HG03064 (cell line): ENCODE results near the gene AQP6.
"Not testable (repeated sequence)": the region's sequence is repeated elsewhere in the genome, so short reads cannot be mapped to it uniquely, and the experiment has no call there.

Experiments used
- ATAC-seq: cut with Tn5 transposase; IDR thresholded peaks from one replicate; pipeline ENCODE4 v1.9.1; 2021; ENCODE audit warnings: low read depth; ENCODE audit not compliant: unreplicated experiment

The AQP6 gene

DNA sequence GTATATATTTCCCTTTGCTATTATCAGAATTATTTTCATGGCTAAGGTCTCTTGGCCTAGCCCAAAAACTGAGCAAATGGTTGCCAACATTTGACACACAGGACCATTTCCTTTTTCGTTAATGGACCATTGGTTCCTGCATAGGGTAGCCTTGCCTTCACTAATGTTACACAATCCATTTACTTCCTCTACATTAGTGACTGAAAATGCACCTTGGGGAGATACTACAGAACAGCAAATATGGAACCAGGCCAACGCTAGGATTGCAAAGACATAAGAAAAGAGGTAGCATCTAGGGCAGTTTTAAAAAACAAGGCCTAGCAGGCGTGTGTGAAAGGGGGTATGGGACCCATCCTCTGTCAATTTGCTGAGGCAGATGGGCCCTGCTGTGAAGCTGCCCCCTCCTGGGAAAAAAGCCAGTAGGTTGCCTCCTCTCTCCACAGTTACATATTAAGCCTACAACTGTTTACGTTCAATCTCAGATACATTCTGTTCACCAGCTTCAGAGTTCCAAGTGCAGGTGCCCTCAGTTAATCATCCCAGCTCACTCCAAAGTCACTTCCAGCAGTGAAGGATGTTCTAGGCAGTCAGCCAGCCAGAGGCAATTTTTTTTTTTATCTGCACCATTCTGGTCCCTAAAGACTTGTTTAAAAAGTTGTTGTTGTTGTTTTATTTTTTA is 15.0 kb downstream of the AQP6 start:
- no peak for ATAC-seq

GRCh38 chr12:49989400-49989799 is 16.7 kb downstream of the AQP6 start:
- ATAC-seq: not testable (repeated sequence)

GRCh38 chr12:49990273-49990672 is 17.5 kb downstream of the AQP6 start:
- ATAC-seq: no peak

DNA sequence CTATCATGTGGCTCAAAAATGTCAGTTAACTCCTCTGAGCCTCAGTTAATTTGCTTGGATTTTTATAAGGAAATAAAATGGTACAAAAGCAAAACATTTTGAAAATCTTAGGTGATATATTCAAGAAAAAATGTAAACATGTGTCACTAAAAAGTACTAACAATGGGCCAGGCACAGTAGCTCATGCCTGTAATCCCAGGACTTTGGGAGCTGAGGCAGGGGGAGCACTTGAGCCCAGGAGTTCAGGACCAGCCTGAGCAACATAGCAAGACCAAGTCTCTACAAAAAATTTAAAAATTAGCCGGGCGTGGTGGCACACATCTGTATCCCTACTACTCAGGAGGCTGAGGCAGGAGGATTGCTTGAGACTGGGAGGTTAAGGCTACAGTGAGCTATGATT is 25.7 kb downstream of the AQP6 start:
- no peak for ATAC-seq

GRCh38 chr12:50003595-50003994 is 30.8 kb downstream of the AQP6 start:
- no peak for ATAC-seq

GRCh38 chr12:50004696-50005095 is 31.9 kb downstream of the AQP6 start:
- ATAC-seq: no peak

- no peak for ATAC-seq
These were observed 32.4 kb downstream of the AQP6 start for GRCh38 chr12:50005175-50005574.

GRCh38 chr12:50006280-50006679 is 33.5 kb downstream of the AQP6 start:
- ATAC-seq: no peak

- no peak for ATAC-seq
These were observed 34.2 kb downstream of the AQP6 start for GRCh38 chr12:50006754-50007442.

GRCh38 chr12:50013361-50014147 is 40.8 kb downstream of the AQP6 start:
- ATAC-seq: no peak

- ATAC-seq: no peak
These were observed 41.6 kb downstream of the AQP6 start for GRCh38 chr12:50014342-50014741.

GRCh38 chr12:50016501-50017475 is 44.0 kb downstream of the AQP6 start:
- no peak for ATAC-seq

DNA sequence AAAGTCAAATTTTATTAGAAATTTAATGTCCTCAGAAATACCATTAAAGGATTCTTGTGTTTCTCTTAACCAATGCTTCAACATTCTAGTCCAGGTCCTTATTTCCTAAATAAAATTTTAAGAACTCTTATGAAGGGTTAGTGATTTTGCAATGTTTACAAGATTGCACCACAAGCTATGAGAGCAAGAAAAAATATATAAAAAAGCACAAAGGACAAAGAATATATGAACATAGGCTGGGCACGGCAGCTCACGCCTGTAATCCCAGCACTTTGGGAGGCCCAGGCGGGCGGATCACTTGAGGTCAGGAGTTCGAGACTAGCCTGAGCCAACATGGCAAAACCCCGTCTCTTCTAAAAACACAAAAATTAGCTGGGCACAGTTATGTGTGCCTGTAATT is 44.9 kb downstream of the AQP6 start:
- ATAC-seq: no peak

GRCh38 chr12:50018154-50018553 is 45.4 kb downstream of the AQP6 start:
- ATAC-seq: no peak

DNA sequence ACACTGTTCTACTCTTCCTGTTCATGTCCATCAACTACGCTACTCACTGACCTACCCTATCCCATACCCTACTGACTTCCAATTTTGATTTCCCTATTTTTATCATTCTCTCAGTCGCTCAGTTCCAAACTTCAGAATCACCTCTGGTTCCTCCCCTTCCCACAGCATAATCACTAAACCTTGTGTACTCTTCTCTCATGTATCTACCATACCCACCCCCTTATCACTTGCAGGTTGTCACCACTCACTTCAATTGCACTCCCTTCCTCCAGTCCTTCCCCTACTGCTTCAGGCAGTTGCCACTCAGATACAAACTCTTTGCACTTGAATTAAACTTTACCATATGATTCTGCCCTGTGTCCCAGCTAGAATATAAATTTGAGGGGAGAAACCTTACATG is 46.2 kb downstream of the AQP6 start:
- no peak for ATAC-seq

DNA sequence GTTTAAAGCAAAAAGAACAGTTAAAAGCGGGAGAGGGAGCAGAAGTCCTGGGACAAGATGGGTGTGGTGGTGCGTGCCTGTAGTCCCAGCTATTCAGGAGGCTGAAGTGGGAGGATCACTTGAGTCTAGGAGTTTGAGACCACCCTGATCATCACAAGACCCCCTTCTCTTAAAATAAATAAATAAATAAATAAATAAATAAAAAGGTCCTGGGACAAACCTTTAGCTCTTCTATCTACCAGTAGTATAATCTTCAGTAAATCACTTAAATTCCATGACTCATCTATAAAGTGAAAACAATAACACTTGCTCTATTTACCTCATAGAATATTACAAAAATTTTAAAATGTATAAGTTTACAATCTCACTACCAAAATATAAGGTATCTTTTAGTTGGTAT is 46.8 kb downstream of the AQP6 start:
- ATAC-seq: no peak

GRCh38 chr12:50021031-50021430 is 48.3 kb downstream of the AQP6 start:
- no peak for ATAC-seq

- ATAC-seq: no peak
These were observed 50.2 kb downstream of the AQP6 start for GRCh38 chr12:50022903-50023302.

- ATAC-seq: no peak
These were observed 51.5 kb downstream of the AQP6 start for GRCh38 chr12:50024227-50024626.

DNA sequence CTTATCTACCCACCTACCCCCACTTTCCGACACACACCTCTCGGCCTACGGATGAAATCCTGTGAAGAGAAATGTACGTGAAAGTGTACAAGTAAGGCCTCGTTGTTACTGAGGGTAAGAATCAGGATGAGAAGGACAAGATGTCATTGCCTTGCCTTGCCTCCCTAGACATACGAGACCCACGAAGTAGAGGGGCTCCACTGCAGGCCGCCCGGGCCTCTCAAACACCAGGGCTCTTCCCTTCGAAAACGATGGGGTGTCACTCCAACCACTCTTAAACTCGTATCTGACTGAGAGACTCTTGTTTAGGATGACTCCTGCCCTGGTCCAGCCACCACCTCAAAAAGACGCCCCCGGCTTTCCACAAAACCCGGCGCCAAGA is 52.0 kb downstream of the AQP6 start:
- ATAC-seq: peak; percentile 17
